Hepatocyte (in vitro differentiated cells): ENCODE results near the gene POU2F1. TPM values are rescaled to one million over a fixed set of nuclear protein-coding genes. Genes with fewer than 3 reads are reported as not detected.
A peak's percentile ranks its signal among the peaks of the same experiment; 100 is the strongest.

Source experiments
- DNase-seq: peaks from one replicate; pipeline ENCODE4 v3.0.0-alpha.2; 2016; ENCODE audit warnings: low spot score
- H2AFZ ChIP-seq: fragments of 200-600 bp; sonication (generic); 2 replicates; pipeline ENCODE4 v1.6.0; 2016; ENCODE audit warnings: antibody characterized with exemption, mild to moderate bottlenecking
- H3K27ac ChIP-seq: fragments of 200-600 bp; sonication (generic); 2 replicates; pipeline ENCODE4 v1.5.1; 2016; ENCODE audit warnings: mild to moderate bottlenecking
- H3K27me3 ChIP-seq: fragments of 200-600 bp; sonication (generic); 2 replicates; pipeline ENCODE4 v1.6.1; 2016
- H3K36me3 ChIP-seq: fragments of 200-600 bp; sonication (generic); replicated peaks from 2 replicates; pipeline ENCODE4 v1.5.1; 2016; ENCODE audit warnings: low read depth; ENCODE audit not compliant: insufficient read depth
- H3K4me1 ChIP-seq: fragments of 200-600 bp; sonication (generic); 2 replicates; pipeline ENCODE4 v1.5.1; 2016; ENCODE audit warnings: mild to moderate bottlenecking, moderate library complexity; ENCODE audit not compliant: insufficient read depth
- H3K4me2 ChIP-seq: fragments of 200-600 bp; sonication (generic); 2 replicates; pipeline ENCODE4 v1.6.0; 2016
- H3K4me3 ChIP-seq: fragments of 200-600 bp; sonication (generic); 2 replicates; pipeline ENCODE4 v1.5.1; 2016; ENCODE audit warnings: mild to moderate bottlenecking
- H3K79me2 ChIP-seq: fragments of 200-600 bp; sonication (generic); 2 replicates; pipeline ENCODE4 v1.6.0; 2017; ENCODE audit warnings: mild to moderate bottlenecking
- H3K9me2 ChIP-seq: fragments of 200-600 bp; sonication (generic); replicated peaks from 2 replicates; pipeline ENCODE4 v1.6.0; 2017; ENCODE audit warnings: mild to moderate bottlenecking; ENCODE audit not compliant: insufficient read depth
- H3K9me3 ChIP-seq: fragments of 200-600 bp; sonication (generic); 2 replicates; pipeline ENCODE4 v1.5.1; 2016; ENCODE audit warnings: low read depth, mild to moderate bottlenecking
- H4K20me1 ChIP-seq: fragments of 200-600 bp; sonication (generic); 2 replicates; pipeline ENCODE4 v1.6.0; 2016; ENCODE audit warnings: mild to moderate bottlenecking; ENCODE audit not compliant: insufficient read depth, poor library complexity, severe bottlenecking
- CTCF ChIP-seq: fragments of 200-600 bp; sonication (generic); IDR thresholded peaks from 2 replicates; pipeline ENCODE4 v1.5.1; 2016; ENCODE audit warnings: antibody characterized with exemption, mild to moderate bottlenecking; ENCODE audit not compliant: poor library complexity
- EZH2 ChIP-seq: fragments of 200-600 bp; sonication (generic); IDR thresholded peaks from 2 replicates; pipeline ENCODE4 v1.6.1; 2016; ENCODE audit warnings: antibody characterized with exemption, mild to moderate bottlenecking, borderline replicate concordance
- EZH2phosphoT487 ChIP-seq: fragments of 200-600 bp; sonication (generic); IDR thresholded peaks from one replicate; pipeline ENCODE4 v1.6.1; 2018; ENCODE audit warnings: antibody characterized with exemption, mild to moderate bottlenecking, low read depth, moderate library complexity; ENCODE audit not compliant: unreplicated experiment, severe bottlenecking
- WGBS: methylation state at CpG from one replicate; pipeline ENCODE4 v1.1.6; 2016; ENCODE audit warnings: low lambda C conversion rate; ENCODE audit errors: missing lambda C conversion rate; 5-methylcytosine and 5-hydroxymethylcytosine counted together
- polyA plus RNA-seq: library from polyadenylated mRNA; unstranded; fragments of >200 nt; fragmentation: Nextera tagmentation; extraction: Ambion mirVana; gene quantifications from 2 replicates; pipeline ENCODE4 v1.2.1, GENCODE V29; 2016
- total RNA-seq: library from RNA; depleted of rRNA; stranded (reverse); fragments of >200 nt; gene quantifications from 2 replicates; pipeline ENCODE4 v1.2.3, GENCODE V29; 2014

POU2F1 gene
- total and polyA plus RNA-seq, 2 experiments from 2014 or later: 11.9 to 14.5 TPM

- Histone ChIP-seq H3K9me3 (no peaks in the 10 kb centered on the region), H3K36me3 (no peaks in the 10 kb centered on the region), H2AFZ (no peak overlapping the region), H3K27me3 (no peaks in the 10 kb centered on the region), H3K4me1 (no peaks in the 10 kb centered on the region), H3K4me3 (no peak overlapping the region), H3K79me2 (no peaks in the 10 kb centered on the region), H3K9me2 (no peaks in the 10 kb centered on the region), H3K4me2 (peak overlapping the region; percentile 100), H3K27ac (no peak overlapping the region), H4K20me1 (no peaks in the 10 kb centered on the region)
- DNase-seq: no peak
- TF ChIP-seq EZH2phosphoT487 (no peak), EZH2 (no peak), CTCF (no peak)
- WGBS: 94% methylated on average over 5 of the region's 5 CpGs
These were observed 235.8 kb downstream of the POU2F1 start for GRCh38 chr1:167456524-167456923.

GRCh38 chr1:167456926-167457325 lies 236.2 kb downstream of the POU2F1 start:
- no peak overlapping the region for H3K4me2 ChIP-seq
- no peak overlapping the region for H3K4me3 ChIP-seq
- no peaks in the 10 kb centered on the region for H3K4me1 ChIP-seq
- TF ChIP-seq EZH2phosphoT487: no peak
- TF ChIP-seq EZH2: no peak
- TF ChIP-seq CTCF: no peak
- no peak for DNase-seq
- no peaks in the 10 kb centered on the region for H3K9me3 ChIP-seq
- no peak overlapping the region for H2AFZ ChIP-seq
- 76% methylated on average over 8 of the region's 8 CpGs for WGBS
- no peak overlapping the region for H3K27ac ChIP-seq
- no peaks in the 10 kb centered on the region for H3K27me3 ChIP-seq
- no peaks in the 10 kb centered on the region for H3K9me2 ChIP-seq
- no peaks in the 10 kb centered on the region for H4K20me1 ChIP-seq
- H3K79me2 ChIP-seq: no peaks in the 10 kb centered on the region
- no peaks in the 10 kb centered on the region for H3K36me3 ChIP-seq

GRCh38 chr1:167457936-167458584 lies 237.4 kb downstream of the POU2F1 start:
- H3K4me2 ChIP-seq: no peak overlapping the region
- H3K9me3 ChIP-seq: no peaks in the 10 kb centered on the region
- H3K4me1 ChIP-seq: no peaks in the 10 kb centered on the region
- H3K9me2 ChIP-seq: no peaks in the 10 kb centered on the region
- no peak for DNase-seq
- H3K27ac ChIP-seq: no peak overlapping the region
- no peak overlapping the region for H3K4me3 ChIP-seq
- no peaks in the 10 kb centered on the region for H3K36me3 ChIP-seq
- WGBS: 79% methylated on average over 11 of the region's 11 CpGs
- no peak overlapping the region for H2AFZ ChIP-seq
- H3K27me3 ChIP-seq: no peaks in the 10 kb centered on the region
- TF ChIP-seq EZH2: no peak
- TF ChIP-seq CTCF: no peak
- no peak for TF ChIP-seq EZH2phosphoT487
- no peaks in the 10 kb centered on the region for H4K20me1 ChIP-seq
- no peaks in the 10 kb centered on the region for H3K79me2 ChIP-seq

GRCh38 chr1:167460836-167461235 lies 240.2 kb downstream of the POU2F1 start:
- no peaks in the 10 kb centered on the region for H3K27me3 ChIP-seq
- no peaks in the 10 kb centered on the region for H3K4me1 ChIP-seq
- TF ChIP-seq EZH2phosphoT487 (no peak), CTCF (no peak), EZH2 (no peak)
- no peaks in the 10 kb centered on the region for H3K9me2 ChIP-seq
- H3K4me3 ChIP-seq: no peak overlapping the region
- no peak overlapping the region for H3K4me2 ChIP-seq
- H3K9me3 ChIP-seq: no peaks in the 10 kb centered on the region
- H4K20me1 ChIP-seq: no peaks in the 10 kb centered on the region
- H2AFZ ChIP-seq: no peak overlapping the region
- H3K79me2 ChIP-seq: no peaks in the 10 kb centered on the region
- no peak for DNase-seq
- H3K36me3 ChIP-seq: no peaks in the 10 kb centered on the region
- WGBS: 97% methylated on average over 14 of the region's 14 CpGs
- H3K27ac ChIP-seq: no peak overlapping the region
